SK-N-MC (cell line): ENCODE data around the gene CTAGE1.

Experiments used
- EZH2 ChIP-seq: fragments of 200-600 bp; sonication (generic); IDR thresholded peaks from one replicate; pipeline ENCODE4 v1.6.1; 2017; ENCODE audit warnings: antibody characterized with exemption
- FOXP2 ChIP-seq: optimal IDR thresholded peaks from 2 replicates; pipeline ENCODE3; 2011; ENCODE audit warnings: mild to moderate bottlenecking, moderate library complexity; ENCODE audit not compliant: insufficient read depth; ENCODE audit errors: extremely low read length, control extremely low read depth
- POLR2AphosphoS5 ChIP-seq: IDR thresholded peaks from 2 replicates; pipeline ENCODE4 v1.6.1; 2012; ENCODE audit warnings: mild to moderate bottlenecking, low read depth, low read length, borderline replicate concordance

- no peak for TF ChIP-seq POLR2AphosphoS5
- no peak for TF ChIP-seq EZH2
- TF ChIP-seq FOXP2, result no peak
These were observed 26.0 kb downstream of the CTAGE1 start for GRCh38 chr18:22391407-22392345.
